Upper lobe of right lung (tissue), 1 donor: ENCODE results near the gene MYCBP. TPM values are rescaled to one million over a fixed set of nuclear protein-coding genes. Genes with fewer than 3 reads are reported as not detected.

Source experiments
- ATAC-seq: fragments of 200-7000 bp; cut with Tn5 transposase; one replicate; pipeline ENCODE4 v1.9.1; 2020; ENCODE audit warnings: mild to moderate bottlenecking, moderate library complexity
- DNase-seq: peaks from one replicate; pipeline ENCODE4 v3.0.0-alpha.2; 2020
- H3K27ac ChIP-seq: fragments of 200-600 bp; one replicate; pipeline ENCODE4 v1.8.0; 2022
- H3K27me3 ChIP-seq: fragments of 200-600 bp; one replicate; pipeline ENCODE4 v1.8.0; 2022; ENCODE audit warnings: mild to moderate bottlenecking
- H3K36me3 ChIP-seq: fragments of 200-600 bp; one replicate; pipeline ENCODE4 v1.8.0; 2022
- H3K4me1 ChIP-seq: fragments of 200-600 bp; one replicate; pipeline ENCODE4 v1.8.0; 2022
- H3K4me3 ChIP-seq: fragments of 200-600 bp; one replicate; pipeline ENCODE4 v1.8.0; 2022; ENCODE audit warnings: mild to moderate bottlenecking
- H3K9me3 ChIP-seq: fragments of 200-600 bp; one replicate; pipeline ENCODE4 v1.8.0; 2022
- intact Hi-C: fragments of 100-400 bp; cut with DNase I; formaldehyde crosslinking; loops from one replicate; pipeline ENCODE4 v1.11.0; 2022
- total RNA-seq: library from RNA; stranded (reverse); fragmentation: NEBNext Ultra II Directional; extraction: Animal tissue kit (Norgen Biotek cat#: 25700); gene quantifications from one replicate; pipeline ENCODE4 v1.2.1, GENCODE V29; 2021
- TF ChIP-seq, protein P1 (sequence below): fragments of 200-600 bp; IDR thresholded peaks from one replicate; pipeline ENCODE4 v1.8.0; 2022; ENCODE audit warnings: antibody characterized with exemption
- donor health status: DM: no; HTN: yes; CAD: no; lungs with severe emphysema.

Gene MYCBP
- total RNA-seq, 1 donor from 2014 or later = 12.9 TPM

DNA sequence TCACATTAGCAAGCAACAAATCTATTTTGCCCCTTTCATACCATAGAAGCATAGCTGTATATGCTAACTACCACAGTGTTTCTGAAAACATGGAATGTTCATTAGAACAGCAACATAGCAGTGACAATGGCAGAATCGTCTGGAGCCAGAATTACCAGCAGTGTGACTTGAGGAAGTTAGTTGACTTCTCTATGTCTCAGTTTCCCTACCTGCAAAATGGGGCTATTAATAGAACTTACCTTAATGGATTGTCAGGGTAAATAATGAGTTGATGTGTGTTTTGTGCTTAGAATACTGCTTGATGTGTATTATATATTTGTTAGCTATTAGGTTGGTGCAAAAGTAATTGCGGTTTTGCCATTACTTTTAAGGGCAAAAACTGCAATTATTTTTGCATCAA is 23.0 kb upstream of the MYCBP start:
- Histone ChIP-seq H3K27me3 (no peaks in the 10 kb centered on the region), H3K27ac (no peak overlapping the region), H3K9me3 (no peaks in the 10 kb centered on the region), H3K36me3 (no peaks in the 10 kb centered on the region), H3K4me3 (no peak overlapping the region), H3K4me1 (no peaks in the 10 kb centered on the region)
- DNase-seq (no peak), ATAC-seq (no peak)
- TF ChIP-seq, protein P1, sequence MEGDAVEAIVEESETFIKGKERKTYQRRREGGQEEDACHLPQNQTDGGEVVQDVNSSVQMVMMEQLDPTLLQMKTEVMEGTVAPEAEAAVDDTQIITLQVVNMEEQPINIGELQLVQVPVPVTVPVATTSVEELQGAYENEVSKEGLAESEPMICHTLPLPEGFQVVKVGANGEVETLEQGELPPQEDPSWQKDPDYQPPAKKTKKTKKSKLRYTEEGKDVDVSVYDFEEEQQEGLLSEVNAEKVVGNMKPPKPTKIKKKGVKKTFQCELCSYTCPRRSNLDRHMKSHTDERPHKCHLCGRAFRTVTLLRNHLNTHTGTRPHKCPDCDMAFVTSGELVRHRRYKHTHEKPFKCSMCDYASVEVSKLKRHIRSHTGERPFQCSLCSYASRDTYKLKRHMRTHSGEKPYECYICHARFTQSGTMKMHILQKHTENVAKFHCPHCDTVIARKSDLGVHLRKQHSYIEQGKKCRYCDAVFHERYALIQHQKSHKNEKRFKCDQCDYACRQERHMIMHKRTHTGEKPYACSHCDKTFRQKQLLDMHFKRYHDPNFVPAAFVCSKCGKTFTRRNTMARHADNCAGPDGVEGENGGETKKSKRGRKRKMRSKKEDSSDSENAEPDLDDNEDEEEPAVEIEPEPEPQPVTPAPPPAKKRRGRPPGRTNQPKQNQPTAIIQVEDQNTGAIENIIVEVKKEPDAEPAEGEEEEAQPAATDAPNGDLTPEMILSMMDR = no peak
- intact Hi-C loops = no loop called here

DNA sequence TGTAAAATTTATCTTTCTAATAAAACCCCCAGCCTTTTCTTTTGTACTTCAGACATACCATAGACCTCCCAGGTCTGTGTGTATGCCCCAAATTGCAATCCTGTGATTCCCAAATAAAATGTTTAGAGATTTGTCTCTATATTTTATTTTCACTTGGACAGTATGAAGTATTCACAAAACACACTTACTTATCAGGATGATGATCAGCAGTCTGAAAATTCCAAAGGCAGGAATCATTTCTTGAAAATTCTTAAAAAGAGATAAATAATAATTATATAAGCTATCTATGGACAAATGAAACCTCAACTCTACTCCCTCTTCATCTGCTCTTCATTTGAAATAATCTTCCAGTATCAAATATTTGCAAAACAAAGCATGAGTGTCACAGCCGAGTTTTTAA is 19.8 kb upstream of the MYCBP start:
- intact Hi-C loops = no loop called here
- ATAC-seq (no peak), DNase-seq (no peak)
- no peak overlapping the region for H3K4me3 ChIP-seq
- no peak overlapping the region for H3K27ac ChIP-seq
- H3K4me1 ChIP-seq = no peaks in the 10 kb centered on the region
- no peaks in the 10 kb centered on the region for H3K9me3 ChIP-seq
- H3K36me3 ChIP-seq = no peaks in the 10 kb centered on the region
- H3K27me3 ChIP-seq = no peaks in the 10 kb centered on the region
- TF ChIP-seq, protein P1 = no peak

DNA sequence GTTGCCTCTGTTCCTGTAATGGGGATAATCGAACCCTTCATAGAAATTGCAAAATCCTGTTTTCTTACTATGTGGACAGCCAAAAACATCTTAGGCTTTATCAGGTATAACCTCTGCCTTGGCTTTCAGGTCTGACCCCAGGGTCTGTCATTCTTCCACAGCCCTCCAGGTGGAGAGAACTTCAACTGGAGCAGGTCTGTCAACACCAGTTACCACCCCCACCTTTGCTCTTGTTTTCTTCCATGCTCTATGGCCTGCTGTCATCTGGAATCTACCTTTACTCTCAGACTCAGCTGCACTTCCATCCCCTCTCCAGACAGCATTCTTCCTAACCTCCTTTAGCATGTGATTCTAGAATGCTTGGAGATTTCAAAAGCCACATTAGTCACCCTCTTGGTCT is 18.6 kb upstream of the MYCBP start:
- H3K4me1 ChIP-seq = no peaks in the 10 kb centered on the region
- H3K27ac ChIP-seq = no peak overlapping the region
- DNase-seq = no peak
- H3K36me3 ChIP-seq = no peaks in the 10 kb centered on the region
- no peaks in the 10 kb centered on the region for H3K27me3 ChIP-seq
- TF ChIP-seq, protein P1 = no peak
- H3K4me3 ChIP-seq = no peak overlapping the region
- no peak for ATAC-seq
- intact Hi-C loops = no loop called here
- no peaks in the 10 kb centered on the region for H3K9me3 ChIP-seq

DNA sequence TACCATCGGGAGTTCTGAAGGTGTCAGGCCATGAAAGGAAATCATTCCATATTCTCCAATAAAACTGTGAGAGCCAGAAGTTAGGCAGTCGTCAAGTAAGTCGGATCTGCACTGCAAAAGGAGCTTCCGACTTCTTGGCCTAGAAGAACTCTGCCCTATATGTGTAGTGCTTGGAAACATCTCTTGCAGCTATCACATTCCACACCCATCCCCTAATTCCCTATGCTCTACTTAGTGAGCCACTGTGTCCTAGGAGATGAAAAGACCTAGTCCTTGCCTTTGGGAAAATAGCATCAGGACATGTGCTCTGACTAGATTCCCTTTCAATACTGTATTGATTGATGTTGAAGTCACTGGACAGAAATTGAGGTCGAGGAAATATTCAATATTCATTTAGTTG is 16.4 kb upstream of the MYCBP start:
- H3K36me3 ChIP-seq = no peaks in the 10 kb centered on the region
- intact Hi-C loops = no loop called here
- H3K9me3 ChIP-seq = no peaks in the 10 kb centered on the region
- no peak overlapping the region for H3K27ac ChIP-seq
- TF ChIP-seq, protein P1 = no peak
- DNase-seq = no peak
- no peak for ATAC-seq
- H3K4me1 ChIP-seq = no peaks in the 10 kb centered on the region
- no peaks in the 10 kb centered on the region for H3K27me3 ChIP-seq
- H3K4me3 ChIP-seq = no peak overlapping the region

DNA sequence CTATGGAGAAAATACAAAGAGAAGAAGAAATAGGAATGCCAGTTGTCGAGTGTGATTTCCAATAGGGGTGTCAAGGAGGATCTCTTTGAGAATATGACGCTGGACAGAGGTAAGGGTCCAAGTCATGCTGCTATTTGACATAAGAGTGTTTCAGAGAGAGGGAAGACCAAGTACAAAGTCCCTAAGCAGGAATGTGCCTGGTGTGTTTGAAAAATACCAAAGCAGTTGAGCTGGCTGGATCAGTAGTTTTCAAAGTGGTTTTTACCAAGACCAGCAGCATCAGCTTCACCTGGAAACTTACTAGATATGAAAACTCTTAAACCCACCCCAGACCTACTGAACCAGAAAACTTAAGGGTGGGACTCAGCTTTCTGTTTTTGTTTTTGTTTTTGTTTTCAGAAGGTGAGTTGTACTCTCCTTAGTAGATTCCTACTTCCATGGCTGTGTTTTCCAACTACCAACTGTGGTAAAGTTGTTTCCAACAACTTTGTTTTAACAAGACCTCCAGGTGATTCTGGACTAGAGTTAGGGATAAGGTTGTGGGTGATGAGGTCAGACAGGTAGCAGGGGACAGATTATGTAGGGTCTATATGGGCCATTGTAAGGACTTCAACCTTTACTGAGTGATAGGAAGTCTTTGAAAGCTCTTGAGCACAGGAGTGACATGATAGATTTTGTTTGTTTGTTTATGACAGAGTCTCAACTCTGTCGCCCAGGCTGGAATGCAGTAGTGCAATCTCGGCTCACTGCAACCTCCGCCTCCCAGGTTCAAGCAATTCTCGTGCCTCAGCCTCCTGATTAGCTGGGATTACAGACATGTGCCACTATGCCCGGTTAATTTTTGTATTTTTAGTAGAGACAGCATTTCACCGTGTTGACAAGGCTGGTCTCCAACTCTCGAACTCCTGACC is 15.5 kb upstream of the MYCBP start:
- TF ChIP-seq, protein P1 = no peak
- H3K9me3 ChIP-seq = no peaks in the 10 kb centered on the region

More for the DNA sequence above, 15.5 kb upstream of the MYCBP start:
- Histone ChIP-seq H3K36me3 (no peaks in the 10 kb centered on the region), H3K4me1 (no peaks in the 10 kb centered on the region), H3K4me3 (no peak overlapping the region), H3K27me3 (no peaks in the 10 kb centered on the region), H3K27ac (no peak overlapping the region)
- ATAC-seq (no peak), DNase-seq (no peak)
- intact Hi-C loops = no loop called here
